Upper lobe of left lung (tissue), 4 donors: ENCODE results near the gene SYNCRIP.

Experiments
- POLR2A ChIP-seq, 4 donors: fragments of 450-650 bp; IDR thresholded peaks; one replicate each; pipeline ENCODE4 v1.5.1; 2016 to 2017; ENCODE audit warnings: antibody characterized with exemption in 4 of 4, mild to moderate bottlenecking in 2 of 4
- POLR2AphosphoS5 ChIP-seq, 2 donors: sonication (generic); formaldehyde crosslinking; IDR thresholded peaks; one replicate each; pipeline ENCODE4 v1.5.1; 2017; ENCODE audit warnings: antibody characterized with exemption in 2 of 2
- TF ChIP-seq, protein P1 (sequence below), 6 experiments: fragments of 450-650 bp in 4 of 6; fragments of 200-600 bp in 2 of 6; sonication (generic) in 2 of 6; IDR thresholded peaks; one replicate each; pipeline ENCODE4 v1.5.1; 2016 to 2019; ENCODE audit warnings: antibody characterized with exemption in 6 of 6

DNA sequence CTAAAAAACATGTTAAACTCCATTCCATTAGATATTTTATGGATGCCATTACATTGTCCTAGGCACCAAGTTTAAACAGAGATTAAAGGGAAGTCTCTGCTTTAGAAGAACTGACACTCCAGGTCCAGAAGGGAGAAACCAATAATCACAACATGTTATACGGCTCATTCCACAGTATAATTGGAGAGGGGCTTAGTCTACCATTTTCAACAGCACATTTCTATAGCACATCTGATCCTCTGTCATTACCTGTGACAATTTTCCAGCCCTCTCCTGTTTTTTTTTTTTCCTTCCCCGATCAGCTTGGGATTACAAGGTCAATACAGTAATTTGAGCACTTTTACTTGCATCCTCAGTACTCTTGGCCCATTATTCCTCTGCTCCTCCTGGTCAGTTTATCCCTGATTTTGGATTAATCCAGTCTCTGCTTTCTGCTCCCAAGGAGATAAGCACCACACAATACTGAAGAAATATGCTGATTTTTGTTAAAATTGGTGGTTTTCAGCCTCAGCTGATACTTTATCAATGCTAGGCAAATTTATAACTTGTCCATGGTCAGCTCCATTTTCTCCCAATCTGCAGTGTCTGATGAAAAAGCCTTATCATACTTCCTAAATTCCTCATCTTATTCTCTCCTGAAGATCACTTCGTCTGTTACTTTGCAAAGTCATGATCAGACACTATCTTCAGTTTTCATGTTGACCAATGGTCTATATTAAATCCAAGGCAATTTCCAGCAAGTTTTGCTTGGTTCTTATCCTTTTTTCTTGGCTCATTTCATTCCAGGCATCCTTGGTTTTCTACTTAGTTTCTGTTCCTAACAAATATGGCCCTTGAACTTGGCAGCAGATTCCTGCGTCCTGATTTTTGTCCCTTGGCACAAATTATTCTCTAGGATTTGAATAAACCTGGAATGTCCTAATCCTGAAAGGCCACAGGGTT, 30.8 kb upstream of the SYNCRIP start:
- TF ChIP-seq, protein P1, sequence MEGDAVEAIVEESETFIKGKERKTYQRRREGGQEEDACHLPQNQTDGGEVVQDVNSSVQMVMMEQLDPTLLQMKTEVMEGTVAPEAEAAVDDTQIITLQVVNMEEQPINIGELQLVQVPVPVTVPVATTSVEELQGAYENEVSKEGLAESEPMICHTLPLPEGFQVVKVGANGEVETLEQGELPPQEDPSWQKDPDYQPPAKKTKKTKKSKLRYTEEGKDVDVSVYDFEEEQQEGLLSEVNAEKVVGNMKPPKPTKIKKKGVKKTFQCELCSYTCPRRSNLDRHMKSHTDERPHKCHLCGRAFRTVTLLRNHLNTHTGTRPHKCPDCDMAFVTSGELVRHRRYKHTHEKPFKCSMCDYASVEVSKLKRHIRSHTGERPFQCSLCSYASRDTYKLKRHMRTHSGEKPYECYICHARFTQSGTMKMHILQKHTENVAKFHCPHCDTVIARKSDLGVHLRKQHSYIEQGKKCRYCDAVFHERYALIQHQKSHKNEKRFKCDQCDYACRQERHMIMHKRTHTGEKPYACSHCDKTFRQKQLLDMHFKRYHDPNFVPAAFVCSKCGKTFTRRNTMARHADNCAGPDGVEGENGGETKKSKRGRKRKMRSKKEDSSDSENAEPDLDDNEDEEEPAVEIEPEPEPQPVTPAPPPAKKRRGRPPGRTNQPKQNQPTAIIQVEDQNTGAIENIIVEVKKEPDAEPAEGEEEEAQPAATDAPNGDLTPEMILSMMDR (IDR thresholded peaks at IDR 0.05), result no peak
- TF ChIP-seq POLR2AphosphoS5 (IDR thresholded peaks at IDR 0.05) (no peak), POLR2A (IDR thresholded peaks at IDR 0.05) (no peak)
